Measurements from ENCODE around the gene ASH1L.
"Not testable (repeated sequence)": the region's sequence is repeated elsewhere in the genome, so short reads cannot be mapped to it uniquely, and the experiment has no call there.

The ASH1L gene

DNA sequence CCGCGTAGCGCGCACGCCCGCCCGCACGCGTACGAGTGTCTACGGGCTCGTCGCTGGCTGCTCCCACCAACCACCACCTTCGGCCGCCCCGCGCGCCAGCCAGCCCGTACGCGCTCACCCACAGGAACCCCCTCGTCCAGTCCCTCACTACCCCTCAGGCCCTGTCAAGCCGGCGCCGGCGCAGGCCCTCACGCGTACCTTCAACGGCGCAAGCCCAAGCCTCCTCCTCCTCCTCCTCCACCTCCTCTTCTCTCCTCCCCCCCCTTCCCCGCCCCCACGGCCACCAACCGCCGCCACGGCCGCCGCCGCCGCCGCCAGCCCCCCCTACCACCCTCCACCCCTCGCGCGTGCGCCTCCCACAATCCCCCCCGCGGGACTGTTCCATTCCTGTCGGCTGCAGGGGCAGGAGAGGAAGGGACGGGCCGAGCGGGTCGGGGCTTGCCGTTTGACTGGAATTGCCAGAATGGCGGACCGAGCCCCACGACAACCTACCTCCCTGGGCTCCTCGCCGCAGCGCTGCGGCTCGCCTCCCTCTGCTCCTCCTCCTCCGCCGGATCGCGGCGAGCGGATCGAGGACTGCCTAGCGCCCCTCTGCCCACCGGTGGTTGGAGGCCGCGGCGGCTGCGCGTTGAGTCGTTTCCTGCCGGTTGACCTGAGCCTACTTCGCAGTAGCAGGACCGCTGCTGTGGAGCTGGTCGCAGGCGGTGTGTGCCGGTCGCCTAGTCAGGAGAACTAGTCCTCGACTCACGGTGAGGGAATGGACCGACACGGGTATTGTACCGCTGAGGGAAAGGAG is at the start of gene ASH1L:
Gene ASH1L, minus strand, starts transcription at position 223 of the 796 bp plus-strand sequence. CDS start 41,284 bp downstream, outside the sequence.
- DNase-seq, result peak; percentile 98

- not testable (repeated sequence) for DNase-seq
These were observed 47.6 kb upstream of the ASH1L start for GRCh38 chr1:155610257-155610647.

DNA sequence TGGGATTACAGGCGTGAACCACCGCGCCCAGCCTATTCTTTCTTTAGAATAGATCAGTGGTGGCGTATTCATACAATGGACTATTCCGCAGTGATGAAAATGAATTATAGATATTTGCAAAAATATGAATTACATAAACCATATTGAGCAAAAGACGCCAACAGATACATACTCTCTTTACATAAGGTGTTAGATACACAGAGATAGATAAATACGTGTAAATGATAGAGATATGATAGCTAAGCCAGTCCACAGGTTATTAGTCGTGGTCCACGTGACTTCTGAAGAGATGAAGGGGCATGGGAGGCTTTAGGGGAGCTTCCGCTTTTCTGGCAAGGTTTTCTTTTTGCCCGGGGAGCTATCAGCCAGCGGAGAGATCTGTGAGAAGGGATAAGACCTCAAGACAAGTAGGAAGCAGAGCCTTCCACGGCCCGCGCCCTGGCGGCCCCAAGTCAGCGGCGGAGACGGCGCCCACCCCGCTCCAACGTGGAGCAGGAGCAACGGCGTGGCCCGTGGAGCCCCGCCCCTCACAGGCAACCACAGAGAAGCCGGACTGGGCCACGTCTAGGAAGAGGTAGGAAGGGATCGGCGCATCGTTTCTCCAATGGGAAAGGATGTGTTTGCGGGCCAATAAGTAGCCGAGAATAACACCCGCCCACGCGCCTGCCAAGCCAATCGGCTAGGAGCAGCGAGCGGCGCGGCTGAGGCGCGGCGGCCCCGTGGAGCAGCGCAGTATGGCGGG is 47.1 kb upstream of the ASH1L start, which contains the start of gene MSTO1:
Gene MSTO1, plus strand, starts transcription at position 704 of the 742 bp plus-strand sequence. Its CDS starts 31 bp downstream, at position 735.
- peak; percentile 99 for DNase-seq

- no peak for DNase-seq
These were observed 46.3 kb upstream of the ASH1L start for GRCh38 chr1:155608888-155609225.

DNA sequence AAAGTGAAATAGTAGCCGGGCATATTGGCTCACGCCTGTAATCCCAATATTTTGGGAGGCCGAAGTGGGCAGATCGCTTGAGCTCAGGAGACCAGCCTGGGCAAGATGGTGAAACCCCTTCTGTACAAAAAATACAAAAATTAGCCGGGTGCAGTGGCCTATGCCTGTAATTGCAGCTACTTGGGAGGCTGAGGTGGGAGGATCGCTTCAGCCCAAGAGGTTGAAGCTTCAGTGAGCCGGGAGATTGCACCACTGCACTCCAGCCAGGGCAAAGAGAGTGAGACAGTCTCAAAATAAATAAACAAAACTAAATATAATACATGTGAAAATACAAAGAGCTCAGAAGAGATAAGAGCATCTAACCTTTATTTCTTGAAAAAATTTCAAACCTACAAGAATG is 45.1 kb upstream of the ASH1L start:
- no peak for DNase-seq

DNA sequence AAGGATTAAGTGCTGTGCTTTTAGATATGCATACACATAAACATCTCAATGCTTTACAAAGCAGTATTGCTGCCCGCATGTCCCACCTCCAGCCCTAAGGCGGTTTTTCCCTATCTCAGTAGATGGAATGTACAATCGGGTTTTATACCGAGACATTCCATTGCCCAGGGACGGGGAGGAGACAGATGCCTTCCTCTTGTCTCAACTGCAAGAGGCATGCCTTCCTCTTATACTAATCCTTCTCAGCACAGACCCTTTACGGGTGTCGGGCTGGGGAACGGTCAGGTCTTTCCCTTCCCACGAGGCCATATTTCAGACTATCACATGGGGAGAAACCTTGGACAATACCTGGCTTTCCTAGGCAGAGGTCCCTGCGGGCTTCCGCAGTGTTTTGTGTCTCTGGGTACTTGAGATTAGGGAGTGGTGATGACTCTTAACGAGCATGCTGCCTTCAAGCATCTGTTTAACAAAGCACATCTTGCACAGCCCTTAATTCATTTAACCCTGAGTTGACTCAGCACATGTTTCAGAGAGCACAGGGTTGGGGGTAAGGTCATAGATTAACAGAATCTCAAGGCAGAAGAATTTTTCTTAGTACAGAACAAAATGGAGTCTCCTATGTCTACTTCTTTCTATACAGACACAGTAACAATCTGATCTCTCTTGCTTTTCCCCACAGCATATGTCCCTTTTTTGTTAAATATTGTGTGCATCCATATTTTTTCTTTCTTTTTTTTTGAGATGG is 37.4 kb upstream of the ASH1L start:
- not testable (repeated sequence) for DNase-seq

GRCh38 chr1:155598842-155599331 is 36.3 kb upstream of the ASH1L start:
- peak; percentile 26 for DNase-seq

DNA sequence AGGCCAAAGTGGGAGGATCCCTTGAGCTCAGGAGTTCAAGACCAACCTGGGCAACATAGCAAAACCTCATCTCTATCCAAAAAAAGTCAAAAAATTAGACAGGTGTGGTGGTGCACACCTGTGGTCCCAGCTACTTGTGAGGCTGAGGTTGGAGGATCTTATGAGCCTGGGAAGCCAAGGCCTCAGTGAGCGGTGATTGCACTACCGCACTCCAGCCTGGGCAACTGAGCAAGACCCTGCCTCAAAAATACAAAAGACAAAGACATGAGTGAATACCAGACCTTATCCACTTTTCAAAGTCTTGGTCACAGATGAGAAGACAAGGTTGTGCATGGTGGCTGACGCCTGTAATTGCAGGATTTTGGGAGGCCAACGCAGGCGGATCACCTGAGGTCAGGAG is 34.3 kb upstream of the ASH1L start:
- no peak for DNase-seq

- DNase-seq, result not testable (repeated sequence)
These were observed 33.4 kb upstream of the ASH1L start for GRCh38 chr1:155595877-155596474.

- peak; percentile 84 for DNase-seq
These were observed 29.2 kb upstream of the ASH1L start for GRCh38 chr1:155591770-155592169.

GRCh38 chr1:155590516-155591247 is 28.1 kb upstream of the ASH1L start:
- not testable (repeated sequence) for DNase-seq

DNA sequence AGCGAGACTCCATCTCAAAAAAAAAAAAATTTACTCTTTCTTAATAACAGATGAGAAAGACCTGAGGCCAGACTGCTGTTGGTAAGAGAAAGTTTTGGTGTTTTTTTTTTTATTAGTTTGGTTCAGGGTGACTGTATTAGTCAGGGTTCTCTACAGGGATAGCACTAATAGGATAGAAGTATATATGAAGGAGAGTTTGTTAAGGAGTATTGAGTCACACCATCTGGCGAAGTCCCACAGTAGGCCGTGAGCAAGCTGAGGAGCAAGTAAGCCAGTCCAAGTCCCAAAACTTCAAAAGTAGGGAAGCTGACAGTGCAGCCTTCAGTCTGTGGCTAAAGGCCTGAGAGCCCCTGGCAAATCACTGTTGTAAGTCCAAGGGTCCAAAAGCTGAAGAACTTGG is 26.7 kb upstream of the ASH1L start:
- DNase-seq, result not testable (repeated sequence)

GRCh38 chr1:155583846-155584245 is 21.2 kb upstream of the ASH1L start:
- DNase-seq, result not testable (repeated sequence)

- not testable (repeated sequence) for DNase-seq
These were observed 13.0 kb upstream of the ASH1L start for GRCh38 chr1:155575608-155576007.

DNA sequence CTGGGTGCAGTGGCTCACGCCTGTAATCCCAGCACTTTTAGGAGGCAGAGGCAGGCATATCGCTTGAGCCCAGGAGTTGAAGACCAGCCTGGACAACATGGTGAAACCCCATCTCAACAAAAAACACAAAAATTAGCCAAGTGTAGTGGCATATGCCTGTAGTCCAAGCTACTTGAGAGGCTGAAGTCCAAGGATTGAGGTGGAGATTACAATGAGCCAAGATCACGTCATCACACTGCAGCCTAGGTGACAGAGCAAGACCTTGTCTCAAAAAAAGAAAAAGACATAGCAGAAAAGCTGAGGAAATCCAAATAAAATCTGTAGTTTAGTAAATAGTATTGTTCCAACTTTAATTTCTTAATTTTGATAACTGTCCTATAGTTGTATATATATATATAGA is 11.5 kb upstream of the ASH1L start:
- DNase-seq, result no peak

- no peak for DNase-seq
These were observed 8.0 kb upstream of the ASH1L start for GRCh38 chr1:155570593-155570990.

GRCh38 chr1:155569988-155570592 is 7.5 kb upstream of the ASH1L start:
- DNase-seq, result no peak

GRCh38 chr1:155563377-155564022 is 897 bp upstream of the ASH1L start:
- peak; percentile 64 for DNase-seq

GRCh38 chr1:155561779-155562580 is 623 bp downstream of the ASH1L start:
- peak; percentile 63 for DNase-seq

DNA sequence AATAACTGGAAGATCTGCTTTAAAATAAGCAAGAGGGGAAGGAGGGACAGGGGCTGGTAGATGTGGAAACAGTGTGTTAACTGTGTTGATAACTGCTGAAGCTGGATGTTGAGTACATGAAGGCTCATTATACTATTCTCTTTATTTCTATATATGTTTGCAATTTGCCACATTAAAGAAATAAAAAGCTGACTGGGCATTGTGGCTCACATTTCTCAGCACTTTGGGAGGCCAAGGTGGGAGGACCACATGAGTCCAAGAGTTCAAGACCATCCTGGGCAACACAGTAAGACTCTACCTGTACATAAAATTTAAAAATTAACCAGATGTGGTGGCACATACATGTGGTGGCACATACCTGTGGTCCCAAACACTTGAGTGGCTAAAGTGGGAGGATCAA is 6.7 kb downstream of the ASH1L start:
- no peak for DNase-seq

Measured in OCI-M1 (cell line).